ENCODE results near the gene LHFPL6.
"Not testable (repeated sequence)": the region's sequence is repeated elsewhere in the genome, so short reads cannot be mapped to it uniquely, and the experiment has no call there.

LHFPL6 gene

GRCh38 chr13:39347926-39348901 is 254.8 kb downstream of the LHFPL6 start:
- H3K4me1 ChIP-seq (ENCODE audit: insufficient read depth, low read length, severe bottlenecking), result no peaks in the 10 kb centered on the region
- H3K9me3 ChIP-seq (ENCODE audit: low read length), result no peaks in the 10 kb centered on the region
- H3K9ac ChIP-seq (ENCODE audit: low read length), result no peak overlapping the region
- H3K27ac ChIP-seq (ENCODE audit: low read depth, low read length, poor library complexity, severe bottlenecking), result no peak overlapping the region
- no peaks in the 10 kb centered on the region for H3K9me2 ChIP-seq (ENCODE audit: low read depth, low read length)
- H3K79me2 ChIP-seq (ENCODE audit: insufficient read depth, low read length), result no peaks in the 10 kb centered on the region
- no peak for TF ChIP-seq EZH2 (IDR thresholded peaks at IDR 0.05; ENCODE audit: borderline replicate concordance, low read length)
- no peak for TF ChIP-seq CTCF (IDR thresholded peaks at IDR 0.05; ENCODE audit: low read length)
- no peaks in the 10 kb centered on the region for H4K20me1 ChIP-seq (ENCODE audit: insufficient read depth, low read length)
- no peak overlapping the region for H2AFZ ChIP-seq (ENCODE audit: low read length)
- H3K27me3 ChIP-seq (ENCODE audit: insufficient read depth, low read length), result 0 out of 2 replicates have a peak, but pooled peaks cover 3% of the 10 kb centered on the region
- no peaks in the 10 kb centered on the region for H3K36me3 ChIP-seq (ENCODE audit: insufficient read depth, low read length)
- no peaks in the 10 kb centered on the region for H3F3A ChIP-seq (ENCODE audit: insufficient read depth, low read length)
- H3K4me3 ChIP-seq (ENCODE audit: low read depth, low read length, poor library complexity, severe bottlenecking), result no peak overlapping the region
- no peak overlapping the region for H3K4me2 ChIP-seq (ENCODE audit: low read length)

DNA sequence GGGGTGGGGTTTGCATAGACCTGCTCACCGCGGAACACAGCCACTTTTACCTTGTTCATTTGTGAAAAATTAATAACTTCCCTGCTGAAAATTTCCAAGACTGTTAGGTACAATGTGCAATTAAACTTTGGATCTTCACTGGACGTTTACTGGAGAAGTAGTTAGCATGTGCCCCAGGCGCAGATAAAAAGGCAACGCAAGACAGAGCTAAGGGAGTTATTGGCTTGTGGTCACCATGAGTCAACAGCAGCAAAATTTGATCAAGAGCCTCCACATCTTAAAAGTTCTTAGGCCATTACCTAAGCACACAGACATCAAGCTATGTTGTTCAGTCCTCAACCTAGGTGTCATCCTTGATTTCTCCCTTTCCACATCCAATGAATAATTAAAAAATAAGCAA is 257.0 kb downstream of the LHFPL6 start:
- no peak overlapping the region for H2AFZ ChIP-seq (ENCODE audit: low read length)

DNA sequence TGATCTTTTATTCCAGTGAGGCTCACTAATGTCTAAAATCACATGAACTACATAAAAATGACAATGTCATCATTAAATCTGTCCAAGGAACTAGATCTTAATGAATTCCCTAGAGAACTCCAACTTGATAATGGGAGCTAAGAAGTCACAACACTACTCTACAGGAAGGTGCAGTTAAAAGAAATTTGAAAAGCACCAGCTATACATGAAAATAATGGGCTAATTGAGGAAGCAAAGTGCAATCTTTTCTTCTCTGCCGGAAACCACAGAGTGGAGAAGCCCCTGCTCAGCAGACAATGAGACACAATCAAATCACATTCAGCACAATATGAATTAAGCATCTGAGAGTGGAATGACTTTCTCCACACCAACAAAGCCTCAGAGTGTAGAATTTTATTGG is 261.7 kb downstream of the LHFPL6 start:
- no peak overlapping the region for H3K4me3 ChIP-seq (ENCODE audit: low read depth, low read length, poor library complexity, severe bottlenecking)
- H3K9me3 ChIP-seq (ENCODE audit: low read length), result no peaks in the 10 kb centered on the region
- no peaks in the 10 kb centered on the region for H3K27me3 ChIP-seq (ENCODE audit: insufficient read depth, low read length)
- H3F3A ChIP-seq (ENCODE audit: insufficient read depth, low read length), result no peaks in the 10 kb centered on the region
- H3K4me1 ChIP-seq (ENCODE audit: insufficient read depth, low read length, severe bottlenecking), result no peaks in the 10 kb centered on the region
- no peak overlapping the region for H3K27ac ChIP-seq (ENCODE audit: low read depth, low read length, poor library complexity, severe bottlenecking)
- H3K4me2 ChIP-seq (ENCODE audit: low read length), result no peak overlapping the region
- no peaks in the 10 kb centered on the region for H3K79me2 ChIP-seq (ENCODE audit: insufficient read depth, low read length)
- no peaks in the 10 kb centered on the region for H3K36me3 ChIP-seq (ENCODE audit: insufficient read depth, low read length)
- H4K20me1 ChIP-seq (ENCODE audit: insufficient read depth, low read length), result no peaks in the 10 kb centered on the region
- H2AFZ ChIP-seq (ENCODE audit: low read length), result no peak overlapping the region
- no peak for TF ChIP-seq CTCF (IDR thresholded peaks at IDR 0.05; ENCODE audit: low read length)
- TF ChIP-seq EZH2 (IDR thresholded peaks at IDR 0.05; ENCODE audit: borderline replicate concordance, low read length), result no peak
- H3K9ac ChIP-seq (ENCODE audit: low read length), result no peak overlapping the region
- no peaks in the 10 kb centered on the region for H3K9me2 ChIP-seq (ENCODE audit: low read depth, low read length)

More for the DNA sequence above, 257.0 kb downstream of the LHFPL6 start:
- H3K27me3 ChIP-seq (ENCODE audit: insufficient read depth, low read length), result 0 out of 2 replicates have a peak, but pooled peaks cover 3% of the 10 kb centered on the region
- no peak overlapping the region for H3K9ac ChIP-seq (ENCODE audit: low read length)
- no peaks in the 10 kb centered on the region for H3K79me2 ChIP-seq (ENCODE audit: insufficient read depth, low read length)
- no peak overlapping the region for H3K4me3 ChIP-seq (ENCODE audit: low read depth, low read length, poor library complexity, severe bottlenecking)
- H3K9me2 ChIP-seq (ENCODE audit: low read depth, low read length), result no peaks in the 10 kb centered on the region
- H3K4me2 ChIP-seq (ENCODE audit: low read length), result no peak overlapping the region
- H3K9me3 ChIP-seq (ENCODE audit: low read length), result no peaks in the 10 kb centered on the region
- H3K36me3 ChIP-seq (ENCODE audit: insufficient read depth, low read length), result no peaks in the 10 kb centered on the region
- no peaks in the 10 kb centered on the region for H4K20me1 ChIP-seq (ENCODE audit: insufficient read depth, low read length)
- no peak overlapping the region for H3K27ac ChIP-seq (ENCODE audit: low read depth, low read length, poor library complexity, severe bottlenecking)
- no peaks in the 10 kb centered on the region for H3F3A ChIP-seq (ENCODE audit: insufficient read depth, low read length)
- no peak for TF ChIP-seq CTCF (IDR thresholded peaks at IDR 0.05; ENCODE audit: low read length)
- TF ChIP-seq EZH2 (IDR thresholded peaks at IDR 0.05; ENCODE audit: borderline replicate concordance, low read length), result no peak
- H3K4me1 ChIP-seq (ENCODE audit: insufficient read depth, low read length, severe bottlenecking), result no peaks in the 10 kb centered on the region

- not testable (repeated sequence) for H2AFZ ChIP-seq (ENCODE audit: low read length); H4K20me1 ChIP-seq (ENCODE audit: insufficient read depth, low read length); H3K4me2 ChIP-seq (ENCODE audit: low read length); H3K4me3 ChIP-seq (ENCODE audit: low read depth, low read length, poor library complexity, severe bottlenecking); H3K79me2 ChIP-seq (ENCODE audit: insufficient read depth, low read length); H3K27ac ChIP-seq (ENCODE audit: low read depth, low read length, poor library complexity, severe bottlenecking); H3K9me2 ChIP-seq (ENCODE audit: low read depth, low read length); H3K4me1 ChIP-seq (ENCODE audit: insufficient read depth, low read length, severe bottlenecking); H3K9ac ChIP-seq (ENCODE audit: low read length); H3F3A ChIP-seq (ENCODE audit: insufficient read depth, low read length); H3K36me3 ChIP-seq (ENCODE audit: insufficient read depth, low read length); H3K27me3 ChIP-seq (ENCODE audit: insufficient read depth, low read length); H3K9me3 ChIP-seq (ENCODE audit: low read length)
Measured at GRCh38 chr13:39338114-39338513, 264.9 kb downstream of the LHFPL6 start.

Measured in OCI-LY1 (cell line).